ENCODE measurements around the gene DRC7. TPM values are rescaled to one million over a fixed set of nuclear protein-coding genes. Genes with fewer than 3 reads are reported as not detected.

DRC7 gene
- total and polyA plus RNA-seq, 8 donors: not detected

DNA sequence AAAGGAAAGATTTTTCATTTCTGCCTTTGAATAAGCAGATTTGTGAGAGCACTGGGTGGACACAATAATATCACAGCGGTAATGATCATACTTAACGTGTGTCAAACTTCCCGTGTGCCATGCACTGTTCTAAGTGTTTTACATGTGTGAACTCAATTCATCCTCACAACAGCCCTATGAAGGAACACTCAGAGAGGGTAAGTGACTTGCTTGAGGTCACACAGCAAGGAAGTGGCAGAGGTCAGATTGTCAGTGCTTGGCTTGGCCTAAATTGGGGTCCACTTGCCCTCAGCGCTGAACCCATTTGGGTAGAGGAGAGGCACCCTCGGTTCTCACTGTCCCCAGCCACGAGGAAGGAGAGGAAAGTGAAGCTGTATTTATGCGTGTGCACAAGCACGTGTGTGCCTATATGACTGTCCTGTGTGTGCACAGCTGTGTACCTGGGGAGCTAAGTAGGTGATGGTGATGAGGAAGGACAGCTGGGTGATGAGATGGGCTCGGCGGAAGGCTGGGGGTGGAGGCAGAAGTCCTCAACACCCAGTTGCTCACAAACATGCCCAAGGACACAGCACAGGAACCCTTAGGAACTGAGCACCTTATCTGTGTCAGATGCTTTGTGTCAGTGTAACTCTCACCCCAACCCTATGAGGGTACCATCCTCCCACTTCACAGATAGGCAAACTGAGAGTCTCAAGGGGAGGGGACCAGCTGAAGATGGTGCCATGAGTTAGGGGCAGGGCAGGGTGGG, 36.3 kb upstream of the DRC7 start:
- peaks cover 0 to 7% (median 0%) of the 10 kb centered on the region in 3 donors for H3K27me3 ChIP-seq
- TF ChIP-seq POLR2AphosphoS5 (IDR thresholded peaks at IDR 0.05) (no peak), EP300 (IDR thresholded peaks at IDR 0.05) (no peak), POLR2A (IDR thresholded peaks at IDR 0.05) (no peak)
- TF ChIP-seq, protein P1, sequence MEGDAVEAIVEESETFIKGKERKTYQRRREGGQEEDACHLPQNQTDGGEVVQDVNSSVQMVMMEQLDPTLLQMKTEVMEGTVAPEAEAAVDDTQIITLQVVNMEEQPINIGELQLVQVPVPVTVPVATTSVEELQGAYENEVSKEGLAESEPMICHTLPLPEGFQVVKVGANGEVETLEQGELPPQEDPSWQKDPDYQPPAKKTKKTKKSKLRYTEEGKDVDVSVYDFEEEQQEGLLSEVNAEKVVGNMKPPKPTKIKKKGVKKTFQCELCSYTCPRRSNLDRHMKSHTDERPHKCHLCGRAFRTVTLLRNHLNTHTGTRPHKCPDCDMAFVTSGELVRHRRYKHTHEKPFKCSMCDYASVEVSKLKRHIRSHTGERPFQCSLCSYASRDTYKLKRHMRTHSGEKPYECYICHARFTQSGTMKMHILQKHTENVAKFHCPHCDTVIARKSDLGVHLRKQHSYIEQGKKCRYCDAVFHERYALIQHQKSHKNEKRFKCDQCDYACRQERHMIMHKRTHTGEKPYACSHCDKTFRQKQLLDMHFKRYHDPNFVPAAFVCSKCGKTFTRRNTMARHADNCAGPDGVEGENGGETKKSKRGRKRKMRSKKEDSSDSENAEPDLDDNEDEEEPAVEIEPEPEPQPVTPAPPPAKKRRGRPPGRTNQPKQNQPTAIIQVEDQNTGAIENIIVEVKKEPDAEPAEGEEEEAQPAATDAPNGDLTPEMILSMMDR (IDR thresholded peaks at IDR 0.05): no peak
- no peaks in the 10 kb centered on the region for H3K9me3 ChIP-seq
- WGBS, 5 donors: 84 to 88% (median 86%) methylated on average over 10 of the region's 10 CpGs
- no peaks in the 10 kb centered on the region for H3K4me1 ChIP-seq
- H3K4me3 ChIP-seq: no peak overlapping the region
- H3K36me3 ChIP-seq: peaks cover 41 to 97% (median 89%) of the 10 kb centered on the region in 4 donors
- intact Hi-C loops (cut with DNase I; ENCODE audit: low total_unique reads): no loop called here
- DNase-seq: no peak
- H3K27ac ChIP-seq: no peak overlapping the region

DNA sequence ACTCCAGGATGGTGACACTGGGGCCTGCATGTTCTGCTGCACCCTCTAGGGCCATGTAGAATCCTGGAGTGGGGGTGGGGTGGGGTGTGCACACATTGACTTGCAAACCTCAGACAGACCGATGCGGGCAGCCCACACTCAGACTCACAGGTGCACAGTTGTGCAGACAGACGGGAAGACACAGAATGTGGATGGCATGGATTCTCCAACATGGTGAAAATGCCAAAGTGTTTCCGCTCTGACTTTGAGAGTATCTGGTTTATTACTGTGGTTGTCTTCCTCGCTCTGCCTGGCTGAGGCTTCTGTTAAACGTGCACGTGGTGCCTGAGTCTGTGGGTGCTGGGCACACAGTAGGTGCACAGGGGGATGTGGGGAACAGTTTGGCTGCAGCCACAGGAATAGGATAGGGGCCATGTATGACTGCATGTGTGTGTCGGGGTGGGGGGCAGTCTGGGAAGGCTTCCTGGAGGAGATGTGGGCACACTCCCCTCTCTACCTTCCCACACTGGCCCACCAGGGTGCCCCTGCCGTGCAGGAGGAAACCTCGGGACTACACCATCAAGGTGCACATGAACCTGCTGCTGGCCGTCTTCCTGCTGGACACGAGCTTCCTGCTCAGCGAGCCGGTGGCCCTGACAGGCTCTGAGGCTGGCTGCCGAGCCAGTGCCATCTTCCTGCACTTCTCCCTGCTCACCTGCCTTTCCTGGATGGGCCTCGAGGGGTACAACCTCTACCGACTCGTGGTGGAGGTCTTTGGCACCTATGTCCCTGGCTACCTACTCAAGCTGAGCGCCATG, 35.5 kb upstream of the DRC7 start:
- H3K27ac ChIP-seq: no peak overlapping the region
- intact Hi-C loops (cut with DNase I; ENCODE audit: low total_unique reads): no loop called here
- no peaks in the 10 kb centered on the region for H3K9me3 ChIP-seq
- H3K27me3 ChIP-seq: peaks cover 0 to 7% (median 0%) of the 10 kb centered on the region in 3 donors
- peaks cover 47 to 97% (median 94%) of the 10 kb centered on the region in 4 donors for H3K36me3 ChIP-seq
- no peaks in the 10 kb centered on the region for H3K4me1 ChIP-seq
- WGBS, 5 donors: 78 to 85% (median 83%) methylated on average over 14 to 19 of the region's 19 CpGs
- DNase-seq: no peak
- TF ChIP-seq POLR2AphosphoS5 (IDR thresholded peaks at IDR 0.05) (no peak), EP300 (IDR thresholded peaks at IDR 0.05) (no peak), POLR2A (IDR thresholded peaks at IDR 0.05) (no peak)
- TF ChIP-seq, protein P1 (IDR thresholded peaks at IDR 0.05): no peak
- no peak overlapping the region for H3K4me3 ChIP-seq

DNA sequence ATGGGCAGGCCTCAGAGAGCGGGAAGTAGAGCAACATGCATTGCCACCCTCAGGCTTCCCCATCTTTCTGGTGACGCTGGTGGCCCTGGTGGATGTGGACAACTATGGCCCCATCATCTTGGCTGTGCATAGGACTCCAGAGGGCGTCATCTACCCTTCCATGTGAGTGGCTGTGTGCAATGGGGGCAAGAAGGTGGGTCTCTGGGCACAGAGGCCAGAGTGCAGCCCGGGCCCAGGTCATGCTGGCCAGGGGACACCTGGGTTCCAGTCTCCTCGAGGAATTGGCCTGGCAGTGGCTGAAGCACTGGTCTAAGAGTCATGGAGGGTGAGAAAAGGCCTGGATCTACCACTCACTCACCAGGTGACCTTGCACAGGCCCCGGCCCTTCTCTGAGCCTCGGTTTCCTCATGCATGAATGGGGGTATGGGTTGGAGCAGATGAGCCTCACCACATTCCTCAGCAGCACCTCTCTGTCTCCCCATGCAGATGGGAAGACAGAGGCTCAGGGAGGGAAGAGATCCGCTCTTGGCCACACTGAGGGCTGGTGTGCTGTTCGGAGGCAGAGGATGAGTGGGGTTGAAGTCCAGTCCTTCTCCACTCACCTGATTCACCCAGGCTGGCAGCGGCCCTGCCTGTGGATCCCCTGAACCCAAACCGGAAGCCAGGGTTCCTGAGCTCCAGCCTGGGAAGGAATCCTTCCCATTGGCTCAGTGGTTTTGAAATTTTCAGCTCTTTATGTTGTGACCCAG, 33.7 kb upstream of the DRC7 start:
- no peak for DNase-seq
- H3K9me3 ChIP-seq: no peaks in the 10 kb centered on the region
- H3K4me1 ChIP-seq: no peaks in the 10 kb centered on the region
- TF ChIP-seq EP300 (IDR thresholded peaks at IDR 0.05): no peak
- TF ChIP-seq, protein P1 (IDR thresholded peaks at IDR 0.05): no peak
- TF ChIP-seq POLR2A (IDR thresholded peaks at IDR 0.05): no peak
- no peak for TF ChIP-seq POLR2AphosphoS5 (IDR thresholded peaks at IDR 0.05)
- H3K27ac ChIP-seq: no peak overlapping the region
- intact Hi-C loops (cut with DNase I; ENCODE audit: low total_unique reads): no loop called here
- H3K36me3 ChIP-seq: peaks cover 39 to 95% (median 90%) of the 10 kb centered on the region in 4 donors
- 83 to 91% (median 87%) methylated on average over 8 to 11 of the region's 11 CpGs for WGBS, 5 donors
- H3K4me3 ChIP-seq: no peak overlapping the region
- peaks cover 0 to 5% (median 0%) of the 10 kb centered on the region in 3 donors for H3K27me3 ChIP-seq

DNA sequence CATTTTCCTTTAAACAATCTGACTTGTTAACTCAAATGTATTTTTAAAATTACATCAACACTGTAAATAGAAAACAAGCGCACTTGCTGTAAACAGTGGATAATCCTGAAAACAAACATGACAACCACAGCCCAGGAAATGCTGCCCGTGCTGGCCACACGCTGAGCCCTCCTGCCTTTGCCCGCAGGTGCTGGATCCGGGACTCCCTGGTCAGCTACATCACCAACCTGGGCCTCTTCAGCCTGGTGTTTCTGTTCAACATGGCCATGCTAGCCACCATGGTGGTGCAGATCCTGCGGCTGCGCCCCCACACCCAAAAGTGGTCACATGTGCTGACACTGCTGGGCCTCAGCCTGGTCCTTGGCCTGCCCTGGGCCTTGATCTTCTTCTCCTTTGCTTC, 33.1 kb upstream of the DRC7 start:
- Histone ChIP-seq H3K27ac (no peak overlapping the region), H3K4me1 (no peaks in the 10 kb centered on the region), H3K4me3 (no peak overlapping the region), H3K27me3 (no peaks in the 10 kb centered on the region), H3K36me3 (peaks cover 38 to 89% (median 84%) of the 10 kb centered on the region in 4 donors), H3K9me3 (no peaks in the 10 kb centered on the region)
- no peak for DNase-seq
- TF ChIP-seq EP300 (IDR thresholded peaks at IDR 0.05): no peak
- no peak for TF ChIP-seq POLR2A (IDR thresholded peaks at IDR 0.05)
- TF ChIP-seq POLR2AphosphoS5 (IDR thresholded peaks at IDR 0.05): no peak
- TF ChIP-seq, protein P1 (IDR thresholded peaks at IDR 0.05): no peak
- intact Hi-C loops (cut with DNase I; ENCODE audit: low total_unique reads): no loop called here
- 69 to 84% (median 78%) methylated on average over 6 to 7 of the region's 7 CpGs for WGBS, 5 donors
